HFF-Myc (cell line): ENCODE measurements around the gene TMUB1.

Experiments used
- DNase-seq: peaks from one replicate; pipeline ENCODE4 v3.0.0-alpha.2; 2011; ENCODE audit warnings: low read depth; ENCODE audit errors: extremely low read depth
- H3K4me3 ChIP-seq: replicated peaks from 2 replicates; pipeline ENCODE4 v1.5.1; 2011; ENCODE audit warnings: low read depth, mild to moderate bottlenecking, control low read depth, low read length
- TF ChIP-seq, protein P1 (sequence below): IDR thresholded peaks from 2 replicates; pipeline ENCODE4 v1.5.1; 2012; ENCODE audit warnings: mild to moderate bottlenecking, low read depth, low read length, control low read depth; ENCODE audit errors: missing control alignments

Gene TMUB1

GRCh38 chr7:151079199-151079910, 3.9 kb downstream of the TMUB1 start:
- H3K4me3 ChIP-seq: peak overlapping the region; percentile 64
- no peak for DNase-seq
- TF ChIP-seq, protein P1, sequence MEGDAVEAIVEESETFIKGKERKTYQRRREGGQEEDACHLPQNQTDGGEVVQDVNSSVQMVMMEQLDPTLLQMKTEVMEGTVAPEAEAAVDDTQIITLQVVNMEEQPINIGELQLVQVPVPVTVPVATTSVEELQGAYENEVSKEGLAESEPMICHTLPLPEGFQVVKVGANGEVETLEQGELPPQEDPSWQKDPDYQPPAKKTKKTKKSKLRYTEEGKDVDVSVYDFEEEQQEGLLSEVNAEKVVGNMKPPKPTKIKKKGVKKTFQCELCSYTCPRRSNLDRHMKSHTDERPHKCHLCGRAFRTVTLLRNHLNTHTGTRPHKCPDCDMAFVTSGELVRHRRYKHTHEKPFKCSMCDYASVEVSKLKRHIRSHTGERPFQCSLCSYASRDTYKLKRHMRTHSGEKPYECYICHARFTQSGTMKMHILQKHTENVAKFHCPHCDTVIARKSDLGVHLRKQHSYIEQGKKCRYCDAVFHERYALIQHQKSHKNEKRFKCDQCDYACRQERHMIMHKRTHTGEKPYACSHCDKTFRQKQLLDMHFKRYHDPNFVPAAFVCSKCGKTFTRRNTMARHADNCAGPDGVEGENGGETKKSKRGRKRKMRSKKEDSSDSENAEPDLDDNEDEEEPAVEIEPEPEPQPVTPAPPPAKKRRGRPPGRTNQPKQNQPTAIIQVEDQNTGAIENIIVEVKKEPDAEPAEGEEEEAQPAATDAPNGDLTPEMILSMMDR: no peak

- DNase-seq: no peak
- H3K4me3 ChIP-seq: peak overlapping the region; percentile 64; the same call in 1 of the 2 replicates
- TF ChIP-seq, protein P1: no peak
These were observed 4.9 kb downstream of the TMUB1 start for GRCh38 chr7:151078233-151079040.

GRCh38 chr7:151077705-151078232, 5.5 kb downstream of the TMUB1 start:
- TF ChIP-seq, protein P1: no peak
- no peak for DNase-seq
- H3K4me3 ChIP-seq: no peak overlapping the region

- TF ChIP-seq, protein P1: no peak
- no peak for DNase-seq
- H3K4me3 ChIP-seq: no peak overlapping the region
These were observed 6.2 kb downstream of the TMUB1 start for GRCh38 chr7:151076863-151077704.

DNA sequence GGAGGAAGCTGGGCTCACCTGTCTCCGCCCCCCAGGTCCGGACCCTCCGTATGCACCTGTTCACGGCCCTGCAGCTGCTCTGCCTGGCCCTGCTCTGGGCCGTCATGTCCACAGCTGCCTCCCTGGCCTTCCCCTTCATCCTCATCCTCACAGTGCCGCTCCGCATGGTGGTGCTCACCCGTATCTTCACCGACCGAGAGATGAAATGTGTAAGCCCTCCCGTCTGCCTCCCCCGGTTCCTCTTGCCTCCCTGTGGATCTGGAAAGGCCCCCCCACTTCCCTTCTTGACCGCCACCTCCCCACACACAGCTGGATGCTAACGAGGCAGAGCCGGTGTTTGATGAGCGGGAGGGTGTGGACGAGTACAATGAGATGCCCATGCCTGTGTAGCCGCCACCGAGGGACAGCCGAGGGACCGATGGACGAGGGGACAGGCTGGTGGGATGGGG, 7.3 kb downstream of the TMUB1 start:
- no peak overlapping the region for H3K4me3 ChIP-seq
- TF ChIP-seq, protein P1: no peak
- DNase-seq: no peak

DNA sequence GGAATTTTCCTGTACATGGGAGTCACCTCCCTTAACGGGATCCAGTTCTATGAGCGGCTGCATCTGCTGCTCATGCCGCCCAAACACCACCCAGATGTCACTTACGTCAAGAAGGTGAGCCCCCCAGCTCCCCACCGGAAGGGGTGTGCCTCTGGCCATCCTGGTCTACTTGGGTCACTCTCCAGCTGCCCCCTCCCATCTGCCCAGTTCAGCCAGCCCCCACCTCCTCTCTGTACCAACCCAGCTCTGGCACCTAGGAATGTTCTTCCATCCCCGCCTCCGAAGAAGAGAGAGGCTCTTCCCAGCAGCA, 7.7 kb downstream of the TMUB1 start:
- TF ChIP-seq, protein P1: no peak
- no peak overlapping the region for H3K4me3 ChIP-seq
- no peak for DNase-seq
